ENCODE measurements around the gene RRM2.

The RRM2 gene

DNA sequence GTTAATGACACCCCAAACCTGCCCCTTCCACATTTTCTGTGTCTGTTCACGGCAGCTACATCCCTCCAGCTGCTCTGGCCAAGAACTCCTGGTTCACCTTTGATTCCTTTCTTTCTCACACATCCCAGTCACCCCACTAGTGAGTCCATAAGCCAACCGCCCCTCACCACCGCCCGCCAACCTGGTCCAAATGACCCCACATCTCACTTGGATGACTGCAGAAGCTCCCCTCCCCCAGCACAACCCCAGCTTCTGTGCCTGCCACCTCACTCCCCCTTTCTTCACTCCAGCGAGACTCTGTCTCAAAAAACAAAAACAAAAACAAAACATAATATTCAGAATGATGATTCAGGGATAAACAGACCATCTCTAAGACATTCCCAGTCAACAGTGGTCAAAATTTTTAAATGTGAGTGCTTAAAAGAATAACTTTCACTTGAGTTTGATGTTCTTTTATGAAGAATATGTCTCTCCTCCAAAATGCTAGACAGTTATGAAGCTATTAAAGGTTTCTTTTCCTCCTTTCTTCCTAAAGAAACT, 45.5 kb upstream of the RRM2 start:
- Histone ChIP-seq H3K27me3 (ENCODE audit: insufficient read depth, low read length, poor library complexity) (peaks cover 17% of the 10 kb centered on the region), H3K79me2 (ENCODE audit: control insufficient read depth, insufficient read depth, low read length) (no peaks in the 10 kb centered on the region), H3K4ac (ENCODE audit: low read depth, low read length) (no peak overlapping the region), H3K56ac (ENCODE audit: low read length) (no peak overlapping the region), H3K23ac (ENCODE audit: low read length) (no peak overlapping the region), H3K18ac (ENCODE audit: low read length) (no peak overlapping the region), H3K4me2 (ENCODE audit: low read length) (no peak overlapping the region), H3K79me1 (ENCODE audit: low read length) (no peaks in the 10 kb centered on the region), H3K4me3 (ENCODE audit: low read length) (no peak overlapping the region), H4K5ac (ENCODE audit: low read length) (no peak overlapping the region), H3K4me1 (ENCODE audit: control insufficient read depth, low read depth, low read length) (no peaks in the 10 kb centered on the region), H3K27ac (ENCODE audit: low read depth, low read length) (no peak overlapping the region), H4K8ac (ENCODE audit: low read depth, low read length) (no peak overlapping the region), H2BK5ac (ENCODE audit: low read length) (no peak overlapping the region), H2AK5ac (ENCODE audit: low read length) (no peak overlapping the region), H2BK120ac (ENCODE audit: low read depth, low read length) (no peak overlapping the region), H3K36me3 (ENCODE audit: control insufficient read depth, insufficient read depth, low read length) (no peaks in the 10 kb centered on the region), H2BK15ac (replicated peaks; ENCODE audit: low read depth) (no peak overlapping the region), H3K9ac (ENCODE audit: low read length) (no peak overlapping the region)
- no CpG with 5 or more reads among the region's 5 CpGs for WGBS (ENCODE audit: extremely low coverage, insufficient coverage, low lambda C conversion rate)
- no peak for DNase-seq

DNA sequence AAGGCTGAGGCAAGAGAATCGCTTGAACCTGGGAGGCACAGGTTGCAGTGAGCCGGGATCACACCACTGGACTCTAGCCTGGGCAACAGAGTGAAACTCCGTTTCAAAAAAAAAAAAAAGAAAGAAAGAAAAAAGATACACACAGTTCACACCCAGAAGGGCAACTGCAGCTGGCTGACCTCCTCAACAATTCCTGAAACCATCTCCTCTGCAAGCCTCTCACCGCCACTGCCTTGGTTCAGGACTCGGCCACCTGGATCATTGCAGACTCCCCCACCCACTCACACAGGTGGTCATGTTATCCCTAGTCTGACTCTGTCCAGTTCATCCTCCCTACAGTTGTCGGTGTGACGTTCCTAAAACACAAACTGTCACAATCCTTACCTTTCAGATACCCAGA, 44.5 kb upstream of the RRM2 start:
- H2BK15ac ChIP-seq (replicated peaks; ENCODE audit: low read depth) = no peak overlapping the region
- DNase-seq = no peak
- H3K9ac ChIP-seq (ENCODE audit: low read length) = no peak overlapping the region
- no peaks in the 10 kb centered on the region for H3K4me1 ChIP-seq (ENCODE audit: control insufficient read depth, low read depth, low read length)
- no peak overlapping the region for H2AK5ac ChIP-seq (ENCODE audit: low read length)
- no peak overlapping the region for H2BK120ac ChIP-seq (ENCODE audit: low read depth, low read length)
- no peak overlapping the region for H3K4me3 ChIP-seq (ENCODE audit: low read length)
- no peak overlapping the region for H3K18ac ChIP-seq (ENCODE audit: low read length)
- H3K23ac ChIP-seq (ENCODE audit: low read length) = no peak overlapping the region
- no peaks in the 10 kb centered on the region for H3K36me3 ChIP-seq (ENCODE audit: control insufficient read depth, insufficient read depth, low read length)
- WGBS (ENCODE audit: extremely low coverage, insufficient coverage, low lambda C conversion rate) = no CpG with 5 or more reads among the region's 7 CpGs
- H4K5ac ChIP-seq (ENCODE audit: low read length) = no peak overlapping the region
- no peak overlapping the region for H3K4me2 ChIP-seq (ENCODE audit: low read length)
- no peaks in the 10 kb centered on the region for H3K79me2 ChIP-seq (ENCODE audit: control insufficient read depth, insufficient read depth, low read length)
- peaks cover 17% of the 10 kb centered on the region for H3K27me3 ChIP-seq (ENCODE audit: insufficient read depth, low read length, poor library complexity)
- H3K4ac ChIP-seq (ENCODE audit: low read depth, low read length) = no peak overlapping the region
- H3K56ac ChIP-seq (ENCODE audit: low read length) = no peak overlapping the region
- H4K8ac ChIP-seq (ENCODE audit: low read depth, low read length) = no peak overlapping the region
- H3K27ac ChIP-seq (ENCODE audit: low read depth, low read length) = no peak overlapping the region
- no peak overlapping the region for H2BK5ac ChIP-seq (ENCODE audit: low read length)
- no peaks in the 10 kb centered on the region for H3K79me1 ChIP-seq (ENCODE audit: low read length)

- no peak overlapping the region for H3K4me3 ChIP-seq (ENCODE audit: low read length)
- H3K27ac ChIP-seq (ENCODE audit: low read depth, low read length) = no peak overlapping the region
These were observed 43.8 kb upstream of the RRM2 start for GRCh38 chr2:10078704-10079265.

GRCh38 chr2:10079266-10079869, 43.2 kb upstream of the RRM2 start:
- Histone ChIP-seq H4K8ac (ENCODE audit: low read depth, low read length) (no peak overlapping the region), H2BK5ac (ENCODE audit: low read length) (no peak overlapping the region), H3K27ac (ENCODE audit: low read depth, low read length) (no peak overlapping the region), H3K23ac (ENCODE audit: low read length) (no peak overlapping the region), H3K4me2 (ENCODE audit: low read length) (peak overlapping the region; percentile 57), H3K79me2 (ENCODE audit: control insufficient read depth, insufficient read depth, low read length) (no peaks in the 10 kb centered on the region), H2BK120ac (ENCODE audit: low read depth, low read length) (no peak overlapping the region), H3K4me3 (ENCODE audit: low read length) (no peak overlapping the region), H3K9ac (ENCODE audit: low read length) (peak overlapping the region; percentile 44), H2BK15ac (replicated peaks; ENCODE audit: low read depth) (no peak overlapping the region), H3K36me3 (ENCODE audit: control insufficient read depth, insufficient read depth, low read length) (no peaks in the 10 kb centered on the region), H3K56ac (ENCODE audit: low read length) (peak overlapping the region; percentile 67), H2AK5ac (ENCODE audit: low read length) (no peak overlapping the region), H3K4ac (ENCODE audit: low read depth, low read length) (no peak overlapping the region), H3K4me1 (ENCODE audit: control insufficient read depth, low read depth, low read length) (no peaks in the 10 kb centered on the region), H4K5ac (ENCODE audit: low read length) (no peak overlapping the region), H3K27me3 (ENCODE audit: insufficient read depth, low read length, poor library complexity) (peaks cover 17% of the 10 kb centered on the region), H3K79me1 (ENCODE audit: low read length) (no peaks in the 10 kb centered on the region), H3K18ac (ENCODE audit: low read length) (peak overlapping the region; percentile 86)
- WGBS (ENCODE audit: extremely low coverage, insufficient coverage, low lambda C conversion rate) = no CpG with 5 or more reads among the region's 53 CpGs
- no peak for DNase-seq

More at GRCh38 chr2:10078704-10079265, 43.8 kb upstream of the RRM2 start:
- no peak overlapping the region for H3K18ac ChIP-seq (ENCODE audit: low read length)
- H4K5ac ChIP-seq (ENCODE audit: low read length) = no peak overlapping the region
- H3K4me1 ChIP-seq (ENCODE audit: control insufficient read depth, low read depth, low read length) = no peaks in the 10 kb centered on the region
- peaks cover 17% of the 10 kb centered on the region for H3K27me3 ChIP-seq (ENCODE audit: insufficient read depth, low read length, poor library complexity)
- no peaks in the 10 kb centered on the region for H3K36me3 ChIP-seq (ENCODE audit: control insufficient read depth, insufficient read depth, low read length)
- H2BK5ac ChIP-seq (ENCODE audit: low read length) = no peak overlapping the region
- H4K8ac ChIP-seq (ENCODE audit: low read depth, low read length) = no peak overlapping the region
- H2AK5ac ChIP-seq (ENCODE audit: low read length) = no peak overlapping the region
- no peaks in the 10 kb centered on the region for H3K79me1 ChIP-seq (ENCODE audit: low read length)
- H3K56ac ChIP-seq (ENCODE audit: low read length) = no peak overlapping the region
- no peak overlapping the region for H3K4me2 ChIP-seq (ENCODE audit: low read length)
- no peak overlapping the region for H3K9ac ChIP-seq (ENCODE audit: low read length)
- H2BK120ac ChIP-seq (ENCODE audit: low read depth, low read length) = no peak overlapping the region
- no peaks in the 10 kb centered on the region for H3K79me2 ChIP-seq (ENCODE audit: control insufficient read depth, insufficient read depth, low read length)
- DNase-seq = peak; percentile 35
- no CpG with 5 or more reads among the region's 12 CpGs for WGBS (ENCODE audit: extremely low coverage, insufficient coverage, low lambda C conversion rate)
- no peak overlapping the region for H3K4ac ChIP-seq (ENCODE audit: low read depth, low read length)
- no peak overlapping the region for H3K23ac ChIP-seq (ENCODE audit: low read length)
- H2BK15ac ChIP-seq (replicated peaks; ENCODE audit: low read depth) = no peak overlapping the region

- peak within 1 kb of the TSS; percentile 67 for H3K56ac ChIP-seq (ENCODE audit: low read length)
- no peaks in the 10 kb centered on the region for H3K79me2 ChIP-seq (ENCODE audit: control insufficient read depth, insufficient read depth, low read length)
- DNase-seq = peak; percentile 44
- no peaks in the 10 kb centered on the region for H3K36me3 ChIP-seq (ENCODE audit: control insufficient read depth, insufficient read depth, low read length)
- peak within 1 kb of the TSS; percentile 86 for H3K18ac ChIP-seq (ENCODE audit: low read length)
- H3K4me2 ChIP-seq (ENCODE audit: low read length) = peak within 1 kb of the TSS; percentile 57
- H3K79me1 ChIP-seq (ENCODE audit: low read length) = no peaks in the 10 kb centered on the region
- no peak within 1 kb of the TSS for H3K27ac ChIP-seq (ENCODE audit: low read depth, low read length)
- no peak within 1 kb of the TSS for H4K5ac ChIP-seq (ENCODE audit: low read length)
- peaks cover 17% of the 10 kb centered on the region for H3K27me3 ChIP-seq (ENCODE audit: insufficient read depth, low read length, poor library complexity)
- H3K9ac ChIP-seq (ENCODE audit: low read length) = peak within 1 kb of the TSS; percentile 44
- no peak within 1 kb of the TSS for H4K8ac ChIP-seq (ENCODE audit: low read depth, low read length)
- no peak within 1 kb of the TSS for H2BK15ac ChIP-seq (replicated peaks; ENCODE audit: low read depth)
- no peak within 1 kb of the TSS for H2BK120ac ChIP-seq (ENCODE audit: low read depth, low read length)
- no peak within 1 kb of the TSS for H3K4me3 ChIP-seq (ENCODE audit: low read length)
- no peak within 1 kb of the TSS for H2BK5ac ChIP-seq (ENCODE audit: low read length)
- no peak within 1 kb of the TSS for H3K4ac ChIP-seq (ENCODE audit: low read depth, low read length)
- no peak within 1 kb of the TSS for H3K23ac ChIP-seq (ENCODE audit: low read length)
- no peaks in the 10 kb centered on the region for H3K4me1 ChIP-seq (ENCODE audit: control insufficient read depth, low read depth, low read length)
- H2AK5ac ChIP-seq (ENCODE audit: low read length) = no peak within 1 kb of the TSS
- WGBS (ENCODE audit: extremely low coverage, insufficient coverage, low lambda C conversion rate) = no CpG with 5 or more reads among the region's 98 CpGs
These were observed 42.5 kb upstream of the RRM2 start, which contains the start of gene CYS1 for GRCh38 chr2:10079870-10080535. TSS of gene CYS1 (minus strand) at chr2:10080411. CDS start at chr2:10080223, 188 bp downstream.
